ENCODE measurements around the gene FAM43B.

DNA sequence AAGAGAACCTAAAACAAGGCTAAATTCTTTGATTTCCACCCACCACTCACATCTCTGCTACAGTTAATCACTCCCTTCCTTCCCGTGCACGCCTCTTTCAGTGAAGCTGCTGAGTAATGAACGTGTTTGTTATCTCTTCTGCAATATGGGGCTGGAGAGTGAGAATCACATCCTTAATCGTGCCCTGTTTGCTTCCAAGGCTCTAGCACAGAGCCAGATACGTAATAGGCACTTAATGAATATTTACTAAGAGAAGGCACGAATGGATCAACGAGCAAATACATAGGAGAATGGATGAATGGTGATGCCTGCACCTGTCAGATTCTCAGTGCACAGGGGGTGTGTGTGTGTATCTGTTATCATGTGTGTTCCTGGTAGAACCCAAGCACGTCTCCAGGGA, 22.1 kb upstream of the FAM43B start:
- TF ChIP-seq, protein P1, sequence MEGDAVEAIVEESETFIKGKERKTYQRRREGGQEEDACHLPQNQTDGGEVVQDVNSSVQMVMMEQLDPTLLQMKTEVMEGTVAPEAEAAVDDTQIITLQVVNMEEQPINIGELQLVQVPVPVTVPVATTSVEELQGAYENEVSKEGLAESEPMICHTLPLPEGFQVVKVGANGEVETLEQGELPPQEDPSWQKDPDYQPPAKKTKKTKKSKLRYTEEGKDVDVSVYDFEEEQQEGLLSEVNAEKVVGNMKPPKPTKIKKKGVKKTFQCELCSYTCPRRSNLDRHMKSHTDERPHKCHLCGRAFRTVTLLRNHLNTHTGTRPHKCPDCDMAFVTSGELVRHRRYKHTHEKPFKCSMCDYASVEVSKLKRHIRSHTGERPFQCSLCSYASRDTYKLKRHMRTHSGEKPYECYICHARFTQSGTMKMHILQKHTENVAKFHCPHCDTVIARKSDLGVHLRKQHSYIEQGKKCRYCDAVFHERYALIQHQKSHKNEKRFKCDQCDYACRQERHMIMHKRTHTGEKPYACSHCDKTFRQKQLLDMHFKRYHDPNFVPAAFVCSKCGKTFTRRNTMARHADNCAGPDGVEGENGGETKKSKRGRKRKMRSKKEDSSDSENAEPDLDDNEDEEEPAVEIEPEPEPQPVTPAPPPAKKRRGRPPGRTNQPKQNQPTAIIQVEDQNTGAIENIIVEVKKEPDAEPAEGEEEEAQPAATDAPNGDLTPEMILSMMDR (IDR thresholded peaks at IDR 0.05) = no peak
- no peak for TF ChIP-seq POLR2A (IDR thresholded peaks at IDR 0.05)
